CD4-positive, alpha-beta T cell treated with Interferon alpha-2 for 1 hour (primary cell): ENCODE results near the gene HRH2.
"Not testable (repeated sequence)": the region's sequence is repeated elsewhere in the genome, so short reads cannot be mapped to it uniquely, and the experiment has no call there.

Experiments
- DNase-seq, 2 donors: peaks; one replicate each; pipeline ENCODE4 v3.0.0-alpha.2; 2020 to 2022

The HRH2 gene

GRCh38 chr5:175718401-175719108 is 60.7 kb downstream of the HRH2 start:
- peak; percentile 49 to 58 for DNase-seq

GRCh38 chr5:175719109-175719432 is 61.2 kb downstream of the HRH2 start:
- DNase-seq: not testable (repeated sequence)

GRCh38 chr5:175724314-175725275 is 66.7 kb downstream of the HRH2 start:
- DNase-seq: no peak

GRCh38 chr5:175728316-175728715 is 70.4 kb downstream of the HRH2 start:
- no peak for DNase-seq

- DNase-seq: no peak
These were observed 71.3 kb downstream of the HRH2 start for GRCh38 chr5:175728885-175729828.

GRCh38 chr5:175729829-175730277 is 72.0 kb downstream of the HRH2 start:
- DNase-seq: peak; percentile 85 to 91

GRCh38 chr5:175731172-175731571 is 73.3 kb downstream of the HRH2 start:
- DNase-seq: no peak

- no peak for DNase-seq
These were observed 74.0 kb downstream of the HRH2 start for GRCh38 chr5:175731756-175732465.

GRCh38 chr5:175733017-175733416 is 75.1 kb downstream of the HRH2 start:
- no peak for DNase-seq

GRCh38 chr5:175734016-175734415 is 76.1 kb downstream of the HRH2 start:
- DNase-seq: no peak

- no peak for DNase-seq
These were observed 76.6 kb downstream of the HRH2 start for GRCh38 chr5:175734501-175734900.

GRCh38 chr5:175735701-175736100 is 77.8 kb downstream of the HRH2 start:
- no peak for DNase-seq

- DNase-seq: no peak
These were observed 78.8 kb downstream of the HRH2 start for GRCh38 chr5:175736652-175737051.

GRCh38 chr5:175737481-175737880 is 79.6 kb downstream of the HRH2 start:
- DNase-seq: no peak

GRCh38 chr5:175738126-175738525 is 80.3 kb downstream of the HRH2 start:
- no peak for DNase-seq

GRCh38 chr5:175738602-175739133 is 80.8 kb downstream of the HRH2 start:
- no peak for DNase-seq

GRCh38 chr5:175740014-175740413 is 82.1 kb downstream of the HRH2 start:
- no peak for DNase-seq

GRCh38 chr5:175741556-175741955 is 83.7 kb downstream of the HRH2 start:
- no peak for DNase-seq

GRCh38 chr5:175742290-175742994 is 84.6 kb downstream of the HRH2 start:
- no peak for DNase-seq

GRCh38 chr5:175743676-175744210 is 85.9 kb downstream of the HRH2 start:
- no peak for DNase-seq

GRCh38 chr5:175745210-175745609 is 87.3 kb downstream of the HRH2 start:
- no peak for DNase-seq
